Stomach smooth muscle (tissue), 2 donors: ENCODE results near the gene PDZD11.
"Not testable (repeated sequence)": the region's sequence is repeated elsewhere in the genome, so short reads cannot be mapped to it uniquely, and the experiment has no call there.

Experiments used
- H3K27ac ChIP-seq: one replicate; pipeline ENCODE4 v1.7.0; 2013; ENCODE audit warnings: mild to moderate bottlenecking, low read length, inconsistent platforms
- H3K27me3 ChIP-seq, 2 donors: one replicate each; pipeline ENCODE4 v1.7.0; 2013; ENCODE audit warnings: low read length in 2 of 2; ENCODE audit not compliant: insufficient read depth in 2 of 2, control insufficient read depth in 1 of 2
- H3K36me3 ChIP-seq, 2 donors: one replicate each; pipeline ENCODE4 v1.7.0; 2013; ENCODE audit warnings: low read length in 2 of 2; ENCODE audit not compliant: control insufficient read depth in 2 of 2, insufficient read depth in 2 of 2
- H3K4me1 ChIP-seq: one replicate; pipeline ENCODE4 v1.7.0; 2013; ENCODE audit warnings: low read length; ENCODE audit not compliant: control insufficient read depth, insufficient read depth
- H3K4me3 ChIP-seq, 2 donors: one replicate each; pipeline ENCODE4 v1.7.0; 2013; ENCODE audit warnings: low read length in 2 of 2
- H3K9ac ChIP-seq, 2 donors: one replicate each; pipeline ENCODE4 v1.7.0; 2013; ENCODE audit warnings: low read length in 2 of 2, mild to moderate bottlenecking in 1 of 2
- H3K9me3 ChIP-seq, 2 donors: one replicate each; pipeline ENCODE4 v1.7.0; 2013; ENCODE audit warnings: low read length in 2 of 2; ENCODE audit not compliant: control insufficient read depth in 2 of 2
- donor health status: healthy.
- donor health status: Pancreatic carcinoma.

PDZD11 gene

GRCh38 chrX:70289793-70290770, at the start of gene PDZD11, which contains the start of gene KIF4A:
TSS of gene PDZD11 (minus strand) at chrX:70289927. CDS start at chrX:70289341, 586 bp downstream.
TSS of gene KIF4A (plus strand) at chrX:70290104. CDS start at chrX:70290459, 355 bp downstream.
- Histone ChIP-seq H3K4me3 (peak within 1 kb of the TSS; percentile 76 to 82), H3K36me3 (peaks cover 3 to 7% of the 10 kb centered on the region in 2 donors), H3K4me1 (peaks cover 14% of the 10 kb centered on the region), H3K27ac (peak within 1 kb of the TSS; percentile 62), H3K9ac (peak within 1 kb of the TSS; percentile 63 to 69), H3K27me3 (no peaks in the 10 kb centered on the region), H3K9me3 (no peaks in the 10 kb centered on the region)

- H3K4me1 ChIP-seq: no peaks in the 10 kb centered on the region
- no peak overlapping the region for H3K9ac ChIP-seq
- H3K27me3 ChIP-seq: peaks cover 0 to 5% of the 10 kb centered on the region in 2 donors
- H3K9me3 ChIP-seq: no peaks in the 10 kb centered on the region
- H3K27ac ChIP-seq: no peak overlapping the region
- H3K36me3 ChIP-seq: no peaks in the 10 kb centered on the region
- H3K4me3 ChIP-seq: no peak overlapping the region
Observed at GRCh38 chrX:70338290-70338689, 48.6 kb upstream of the PDZD11 start.

- H3K9me3 ChIP-seq: no peaks in the 10 kb centered on the region
- H3K27me3 ChIP-seq: peaks cover 0 to 3% of the 10 kb centered on the region in 2 donors
- no peak overlapping the region for H3K4me3 ChIP-seq
- H3K36me3 ChIP-seq: no peaks in the 10 kb centered on the region
- no peak overlapping the region for H3K9ac ChIP-seq
- no peak overlapping the region for H3K27ac ChIP-seq
- H3K4me1 ChIP-seq: no peaks in the 10 kb centered on the region
Observed at GRCh38 chrX:70336767-70337166, 47.0 kb upstream of the PDZD11 start.

- no peaks in the 10 kb centered on the region for H3K36me3 ChIP-seq
- no peak overlapping the region for H3K9ac ChIP-seq
- no peak overlapping the region for H3K4me3 ChIP-seq
- no peaks in the 10 kb centered on the region for H3K27me3 ChIP-seq
- H3K4me1 ChIP-seq: no peaks in the 10 kb centered on the region
- H3K27ac ChIP-seq: no peak overlapping the region
- H3K9me3 ChIP-seq: no peaks in the 10 kb centered on the region
Observed at GRCh38 chrX:70332600-70332999, 42.9 kb upstream of the PDZD11 start.

GRCh38 chrX:70331161-70331560, 41.4 kb upstream of the PDZD11 start:
- Histone ChIP-seq H3K27ac (no peak overlapping the region), H3K4me1 (no peaks in the 10 kb centered on the region), H3K9ac (no peak overlapping the region), H3K36me3 (no peaks in the 10 kb centered on the region), H3K4me3 (no peak overlapping the region), H3K9me3 (no peaks in the 10 kb centered on the region), H3K27me3 (no peaks in the 10 kb centered on the region)

- H3K4me3 ChIP-seq: no peak overlapping the region
- no peak overlapping the region for H3K27ac ChIP-seq
Observed at GRCh38 chrX:70324326-70324725, 34.6 kb upstream of the PDZD11 start.

GRCh38 chrX:70323628-70324027, 33.9 kb upstream of the PDZD11 start:
- H3K4me3 ChIP-seq, H3K36me3 ChIP-seq, H3K9me3 ChIP-seq, H3K27ac ChIP-seq, H3K4me1 ChIP-seq, H3K9ac ChIP-seq, H3K27me3 ChIP-seq: not testable (repeated sequence)

More at GRCh38 chrX:70324326-70324725, 34.6 kb upstream of the PDZD11 start:
- Histone ChIP-seq H3K27me3 (peaks cover 0 to 6% of the 10 kb centered on the region in 2 donors), H3K36me3 (no peaks in the 10 kb centered on the region), H3K9ac (no peak overlapping the region), H3K4me1 (no peaks in the 10 kb centered on the region), H3K9me3 (no peaks in the 10 kb centered on the region)

GRCh38 chrX:70322784-70323183, 33.1 kb upstream of the PDZD11 start:
- Histone ChIP-seq H3K27me3 (peaks cover 0 to 6% of the 10 kb centered on the region in 2 donors), H3K4me3 (no peak overlapping the region), H3K9ac (no peak overlapping the region), H3K27ac (no peak overlapping the region), H3K36me3 (no peaks in the 10 kb centered on the region), H3K9me3 (no peaks in the 10 kb centered on the region), H3K4me1 (no peaks in the 10 kb centered on the region)

- Histone ChIP-seq H3K27ac (no peak overlapping the region), H3K4me1 (no peaks in the 10 kb centered on the region), H3K4me3 (no peak overlapping the region), H3K36me3 (no peaks in the 10 kb centered on the region), H3K9me3 (no peaks in the 10 kb centered on the region), H3K27me3 (no peaks in the 10 kb centered on the region), H3K9ac (no peak overlapping the region)
Observed at GRCh38 chrX:70313503-70313902, 23.8 kb upstream of the PDZD11 start.

GRCh38 chrX:70301716-70302115, 12.0 kb upstream of the PDZD11 start:
- no peaks in the 10 kb centered on the region for H3K9me3 ChIP-seq
- H3K27ac ChIP-seq: no peak overlapping the region
- no peaks in the 10 kb centered on the region for H3K36me3 ChIP-seq
- H3K4me1 ChIP-seq: no peaks in the 10 kb centered on the region
- H3K4me3 ChIP-seq: no peak overlapping the region
- H3K9ac ChIP-seq: no peak overlapping the region
- H3K27me3 ChIP-seq: peaks cover 0 to 3% of the 10 kb centered on the region in 2 donors

GRCh38 chrX:70293621-70294020, 3.9 kb upstream of the PDZD11 start:
- no peak overlapping the region for H3K4me3 ChIP-seq
- peaks cover 0 to 3% of the 10 kb centered on the region in 2 donors for H3K27me3 ChIP-seq
- H3K27ac ChIP-seq: no peak overlapping the region
- peaks cover 14% of the 10 kb centered on the region for H3K4me1 ChIP-seq
- H3K36me3 ChIP-seq: no peaks in the 10 kb centered on the region
- no peak overlapping the region for H3K9ac ChIP-seq
- H3K9me3 ChIP-seq: no peaks in the 10 kb centered on the region
